Measurements from ENCODE around the gene CBR3.

- TF ChIP-seq CTCF (IDR thresholded peaks at IDR 0.05; ENCODE audit: extremely low read depth in 1 of 2, insufficient read depth in 1 of 2, low read depth in 1 of 2, low read length in 2 of 2) (no peak), POLR2A (IDR thresholded peaks at IDR 0.05; ENCODE audit: low read depth, low read length) (no peak), MAX (IDR thresholded peaks at IDR 0.05; ENCODE audit: insufficient read depth, insufficient read length) (no peak), FOS (IDR thresholded peaks at IDR 0.05; ENCODE audit: borderline replicate concordance, insufficient read depth, low read length) (no peak), EZH2 (IDR thresholded peaks at IDR 0.05; ENCODE audit: borderline replicate concordance, low read depth, low read length, severe bottlenecking) (no peak), JUN (IDR thresholded peaks at IDR 0.05; ENCODE audit: borderline replicate concordance, insufficient read depth, insufficient read length, low read depth) (no peak), POLR2AphosphoS5 (IDR thresholded peaks at IDR 0.05; ENCODE audit: insufficient read depth, low read depth, low read length) (no peak), MYC (IDR thresholded peaks at IDR 0.05; ENCODE audit: low read depth, low read length) (no peak), GATA2 (IDR thresholded peaks at IDR 0.05; ENCODE audit: insufficient read depth, insufficient read length, low read depth, low read length) (no peak)
Observed at GRCh38 chr21:36135391-36136102, 668 bp downstream of the CBR3 start.

Measured in endothelial cell of umbilical vein (primary cell).